Caco-2 (cell line): Measurements from ENCODE around the gene P3H1. TPM values are rescaled to one million over a fixed set of nuclear protein-coding genes. Genes with fewer than 3 reads are reported as not detected.

Experiments used
- BruUV-seq: library from RNA; stranded (reverse); fragments of 400-500 nt; replicated peaks from 2 replicates; lab custom pipeline; 2021; lab: Mats Ljungman, UMichigan
- CTCF ChIA-PET: fragments of 300-600 bp; sonication (Branson Sonifier 250); formaldehyde crosslinking; loops from one replicate; lab custom pipeline; 2022; ENCODE audit warnings: antibody characterized with exemption; lab: Charles Lee
- POLR2A ChIA-PET: fragments of 300-600 bp; sonication (Branson Sonifier 250); formaldehyde crosslinking; loops from one replicate; lab custom pipeline; 2022; ENCODE audit warnings: antibody characterized with exemption; lab: Charles Lee
- DNase-seq, 2 experiments: peaks; one replicate each; pipeline versions ENCODE4 v3.0.0 to v3.0.0-alpha.2; 2020 to 2022
- H3K27me3 ChIP-seq: replicated peaks from 2 replicates; pipeline ENCODE4 v1.6.0; 2011; ENCODE audit warnings: low read length; ENCODE audit not compliant: control insufficient read depth, insufficient read depth
- H3K36me3 ChIP-seq: 2 replicates; pipeline ENCODE4 v1.5.1; 2011; ENCODE audit warnings: low read length; ENCODE audit not compliant: control insufficient read depth, insufficient read depth
- H3K4me1 ChIP-seq: fragments of 250-450 bp; sonication (Bioruptor Pico); 2 replicates; pipeline ENCODE4 v1.5.1; 2020; ENCODE audit warnings: mild to moderate bottlenecking
- H3K4me3 ChIP-seq: 2 replicates; pipeline ENCODE4 v1.5.1; 2011; ENCODE audit warnings: low read depth, mild to moderate bottlenecking, control low read depth, low read length
- H3K9me3 ChIP-seq: fragments of 250-450 bp; sonication (Bioruptor Pico); 2 replicates; pipeline ENCODE4 v1.5.1; 2020; ENCODE audit warnings: mild to moderate bottlenecking, moderate library complexity
- H3K27ac Mint-ChIP-seq: one replicate; pipeline ENCODE4 v1.8.0; 2022; ENCODE audit warnings: mixed read lengths; ENCODE audit not compliant: unreplicated experiment
- H3K27me3 Mint-ChIP-seq: one replicate; pipeline ENCODE4 v1.8.0; 2022; ENCODE audit warnings: mixed read lengths; ENCODE audit not compliant: insufficient read depth, unreplicated experiment
- H3K36me3 Mint-ChIP-seq: one replicate; pipeline ENCODE4 v1.8.0; 2022; ENCODE audit warnings: mild to moderate bottlenecking, mixed read lengths; ENCODE audit not compliant: insufficient read depth, unreplicated experiment
- H3K4me1 Mint-ChIP-seq: one replicate; pipeline ENCODE4 v1.8.0; 2022; ENCODE audit warnings: low read depth, mixed read lengths; ENCODE audit not compliant: unreplicated experiment
- H3K4me3 Mint-ChIP-seq: one replicate; pipeline ENCODE4 v1.8.0; 2022; ENCODE audit warnings: mild to moderate bottlenecking, moderate library complexity, mixed read lengths; ENCODE audit not compliant: unreplicated experiment
- H3K9me3 Mint-ChIP-seq: one replicate; pipeline ENCODE4 v1.8.0; 2022; ENCODE audit warnings: mixed read lengths; ENCODE audit not compliant: unreplicated experiment
- CTCF ChIP-seq, 2 experiments: fragments of 200-600 bp in 1 of 2; IDR thresholded peaks; 1 replicate in 1 of 2; 2 replicates in 1 of 2; pipeline versions ENCODE4 v1.5.1 to v1.8.0; 2011 to 2022; ENCODE audit warnings: antibody characterized with exemption in 1 of 2, control low read depth in 1 of 2, inconsistent platforms in 1 of 2, low read depth in 1 of 2, low read length in 1 of 2, mild to moderate bottlenecking in 1 of 2, moderate library complexity in 1 of 2; ENCODE audit not compliant: insufficient read depth in 1 of 2, severe bottlenecking in 1 of 2, unreplicated experiment in 1 of 2
- intact Hi-C: fragments of 100-400 bp; cut with micrococcal nuclease; formaldehyde crosslinking; loops from one replicate; pipeline ENCODE4 v1.10.0; 2022; ENCODE audit not compliant: unreplicated experiment
- total RNA-seq: library from RNA; stranded (reverse); gene quantifications from 2 replicates; pipeline ENCODE4 v1.2.3, GENCODE V29; 2022

The P3H1 gene
- total RNA-seq, 1 experiment from 2014 or later, result 20.5 TPM

- no peak overlapping the region for H3K4me3 Mint-ChIP-seq
- H3K27ac Mint-ChIP-seq, result no peak overlapping the region
- no peak for TF ChIP-seq CTCF (IDR thresholded peaks at IDR 0.05; ENCODE audit: insufficient read depth in 1 of 2, low read depth in 1 of 2, low read length in 1 of 2, severe bottlenecking in 1 of 2, unreplicated experiment in 1 of 2)
Observed at GRCh38 chr1:42732126-42732680, 34.6 kb downstream of the P3H1 start.

GRCh38 chr1:42731585-42731984 lies 35.2 kb downstream of the P3H1 start:
- H3K4me1 Mint-ChIP-seq, result peaks cover 3% of the 10 kb centered on the region
- Histone ChIP-seq H3K4me3 (no peak overlapping the region), H3K27me3 (no peaks in the 10 kb centered on the region), H3K9me3 (no peaks in the 10 kb centered on the region), H3K36me3 (no peaks in the 10 kb centered on the region), H3K4me1 (peaks cover 11% of the 10 kb centered on the region; the same call in 1 of the 2 replicates)
- no peaks in the 10 kb centered on the region for H3K27me3 Mint-ChIP-seq
- no peak for TF ChIP-seq CTCF (IDR thresholded peaks at IDR 0.05; ENCODE audit: insufficient read depth in 1 of 2, low read depth in 1 of 2, low read length in 1 of 2, severe bottlenecking in 1 of 2, unreplicated experiment in 1 of 2)
- POLR2A ChIA-PET, result no interaction called here
- no TSS peak for BruUV-seq
- no peak overlapping the region for H3K4me3 Mint-ChIP-seq
- H3K36me3 Mint-ChIP-seq, result no peaks in the 10 kb centered on the region
- intact Hi-C loops, result loop anchor here (1.0 kb wide), 1 partner anchor 153 kb away; no protein-coding TSS in a partner anchor
- H3K9me3 Mint-ChIP-seq, result no peaks in the 10 kb centered on the region
- DNase-seq, result no peak
- CTCF ChIA-PET, result no interaction called here
- H3K27ac Mint-ChIP-seq, result no peak overlapping the region

More at GRCh38 chr1:42732126-42732680, 34.6 kb downstream of the P3H1 start:
- ChIA-PET POLR2A (no interaction called here), CTCF (no interaction called here)
- no peaks in the 10 kb centered on the region for H3K9me3 Mint-ChIP-seq
- no peak for DNase-seq
- Histone ChIP-seq H3K4me3 (no peak overlapping the region), H3K9me3 (no peaks in the 10 kb centered on the region), H3K36me3 (no peaks in the 10 kb centered on the region), H3K4me1 (peaks cover 11% of the 10 kb centered on the region; the same call in 1 of the 2 replicates), H3K27me3 (no peaks in the 10 kb centered on the region)
- no peaks in the 10 kb centered on the region for H3K27me3 Mint-ChIP-seq
- BruUV-seq, result no TSS peak
- intact Hi-C loops, result no loop called here
- H3K36me3 Mint-ChIP-seq, result no peaks in the 10 kb centered on the region
- peaks cover 10% of the 10 kb centered on the region for H3K4me1 Mint-ChIP-seq

DNA sequence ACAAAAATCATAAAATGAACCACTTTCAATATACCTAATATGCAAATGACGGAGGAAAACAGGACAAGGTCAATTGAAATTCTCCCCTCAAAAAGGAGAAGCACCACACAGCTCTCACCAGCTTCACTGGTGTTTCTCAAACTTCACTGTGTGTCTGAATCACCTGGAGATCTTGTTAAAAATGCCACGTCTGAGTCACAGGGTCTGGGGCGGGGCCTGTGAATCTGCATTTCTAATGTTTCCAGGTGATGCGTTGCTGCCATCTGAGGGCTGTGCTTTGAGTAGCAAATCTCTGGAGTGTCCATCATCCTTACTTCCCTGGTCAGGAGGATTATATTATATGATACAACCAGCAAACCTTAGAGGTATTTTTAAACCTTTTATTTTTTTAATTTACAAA lies 35.8 kb downstream of the P3H1 start:
- intact Hi-C loops, result loop anchor here (1.0 kb wide), 1 partner anchor 153 kb away; no protein-coding TSS in a partner anchor
- Histone ChIP-seq H3K27me3 (no peaks in the 10 kb centered on the region), H3K36me3 (no peaks in the 10 kb centered on the region), H3K4me1 (peaks cover 11% of the 10 kb centered on the region; the same call in 1 of the 2 replicates), H3K9me3 (no peaks in the 10 kb centered on the region), H3K4me3 (no peak overlapping the region)
- Mint-ChIP-seq H3K27ac (no peak overlapping the region), H3K27me3 (no peaks in the 10 kb centered on the region), H3K9me3 (no peaks in the 10 kb centered on the region), H3K36me3 (no peaks in the 10 kb centered on the region), H3K4me3 (no peak overlapping the region), H3K4me1 (no peaks in the 10 kb centered on the region)
- TF ChIP-seq CTCF (IDR thresholded peaks at IDR 0.05; ENCODE audit: insufficient read depth in 1 of 2, low read depth in 1 of 2, low read length in 1 of 2, severe bottlenecking in 1 of 2, unreplicated experiment in 1 of 2), result peak in 1 of 2 experiments; percentile 25
- CTCF ChIA-PET, result interaction anchor here (0.7 kb wide), 1 partner anchor 72 kb away, joined by 6 read pairs; no protein-coding TSS in a partner anchor
- peak in 1 of 2 experiments; percentile 55 for DNase-seq
- POLR2A ChIA-PET, result no interaction called here
- BruUV-seq, result no TSS peak
